Measurements from ENCODE around the gene GAA. TPM values are rescaled to one million over a fixed set of nuclear protein-coding genes. Genes with fewer than 3 reads are reported as not detected.

The GAA gene
- total and polyA plus RNA-seq, 2 of the 4 experiments (the other 2 are of a cell fraction), result 2.2 to 14.8 TPM

DNA sequence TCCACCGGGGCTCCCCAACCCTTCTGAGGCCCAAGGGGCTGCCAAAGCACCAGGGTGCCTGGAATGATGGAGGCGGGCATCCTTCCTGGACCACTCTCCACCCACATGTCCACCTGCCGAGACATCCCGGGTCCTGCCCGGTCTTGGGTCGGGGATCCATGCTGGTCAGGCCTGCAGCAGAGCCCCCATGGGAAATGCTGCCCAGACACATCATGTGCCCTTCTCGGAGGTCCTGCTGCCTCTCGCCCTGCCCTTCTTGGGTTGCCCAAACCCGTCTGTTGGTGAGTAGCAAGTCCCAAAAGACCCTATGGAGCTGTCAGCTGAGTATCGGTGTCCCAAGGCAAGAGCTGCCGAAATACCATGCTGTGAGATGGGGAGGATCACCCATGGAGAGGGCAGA lies 14.8 kb upstream of the GAA start:
- no peak overlapping the region for H3K4ac ChIP-seq (ENCODE audit: low read depth, low read length)
- TF ChIP-seq MXI1 (IDR thresholded peaks at IDR 0.05; ENCODE audit: borderline replicate concordance, low read depth, low read length) (no peak), MAZ (IDR thresholded peaks at IDR 0.05; ENCODE audit: borderline replicate concordance, low read depth, low read length) (no peak), POLR2A (IDR thresholded peaks at IDR 0.05; ENCODE audit: low read depth, low read length) (no peak), NFE2L2 (IDR thresholded peaks at IDR 0.05; ENCODE audit: low read depth, low read length) (no peak), CHD1 (IDR thresholded peaks at IDR 0.05; ENCODE audit: low read depth, low read length) (no peak), FOS (IDR thresholded peaks at IDR 0.05; ENCODE audit: low read depth, low read length) (no peak), CEBPB (IDR thresholded peaks at IDR 0.05; ENCODE audit: low read depth, low read length) (no peak), RCOR1 (IDR thresholded peaks at IDR 0.05; ENCODE audit: insufficient replicate concordance, low read length) (no peak), RFX5 (IDR thresholded peaks at IDR 0.05; ENCODE audit: low read depth, low read length) (no peak), MAFK (IDR thresholded peaks at IDR 0.05; ENCODE audit: low read depth, low read length) (no peak), BHLHE40 (IDR thresholded peaks at IDR 0.05; ENCODE audit: low read depth, low read length) (no peak), SMC3 (IDR thresholded peaks at IDR 0.05; ENCODE audit: low read depth, low read length) (no peak), RAD21 (IDR thresholded peaks at IDR 0.05; ENCODE audit: low read length) (no peak)
- TF ChIP-seq, protein P1, sequence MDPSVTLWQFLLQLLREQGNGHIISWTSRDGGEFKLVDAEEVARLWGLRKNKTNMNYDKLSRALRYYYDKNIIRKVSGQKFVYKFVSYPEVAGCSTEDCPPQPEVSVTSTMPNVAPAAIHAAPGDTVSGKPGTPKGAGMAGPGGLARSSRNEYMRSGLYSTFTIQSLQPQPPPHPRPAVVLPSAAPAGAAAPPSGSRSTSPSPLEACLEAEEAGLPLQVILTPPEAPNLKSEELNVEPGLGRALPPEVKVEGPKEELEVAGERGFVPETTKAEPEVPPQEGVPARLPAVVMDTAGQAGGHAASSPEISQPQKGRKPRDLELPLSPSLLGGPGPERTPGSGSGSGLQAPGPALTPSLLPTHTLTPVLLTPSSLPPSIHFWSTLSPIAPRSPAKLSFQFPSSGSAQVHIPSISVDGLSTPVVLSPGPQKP (IDR thresholded peaks at IDR 0.05; ENCODE audit: borderline replicate concordance, low read depth, low read length), result no peak
- TF ChIP-seq, protein P2, sequence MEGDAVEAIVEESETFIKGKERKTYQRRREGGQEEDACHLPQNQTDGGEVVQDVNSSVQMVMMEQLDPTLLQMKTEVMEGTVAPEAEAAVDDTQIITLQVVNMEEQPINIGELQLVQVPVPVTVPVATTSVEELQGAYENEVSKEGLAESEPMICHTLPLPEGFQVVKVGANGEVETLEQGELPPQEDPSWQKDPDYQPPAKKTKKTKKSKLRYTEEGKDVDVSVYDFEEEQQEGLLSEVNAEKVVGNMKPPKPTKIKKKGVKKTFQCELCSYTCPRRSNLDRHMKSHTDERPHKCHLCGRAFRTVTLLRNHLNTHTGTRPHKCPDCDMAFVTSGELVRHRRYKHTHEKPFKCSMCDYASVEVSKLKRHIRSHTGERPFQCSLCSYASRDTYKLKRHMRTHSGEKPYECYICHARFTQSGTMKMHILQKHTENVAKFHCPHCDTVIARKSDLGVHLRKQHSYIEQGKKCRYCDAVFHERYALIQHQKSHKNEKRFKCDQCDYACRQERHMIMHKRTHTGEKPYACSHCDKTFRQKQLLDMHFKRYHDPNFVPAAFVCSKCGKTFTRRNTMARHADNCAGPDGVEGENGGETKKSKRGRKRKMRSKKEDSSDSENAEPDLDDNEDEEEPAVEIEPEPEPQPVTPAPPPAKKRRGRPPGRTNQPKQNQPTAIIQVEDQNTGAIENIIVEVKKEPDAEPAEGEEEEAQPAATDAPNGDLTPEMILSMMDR (conservative IDR thresholded peaks at IDR 0.05; ENCODE audit: low read depth, low read length), result no peak
- TF ChIP-seq, protein P3, sequence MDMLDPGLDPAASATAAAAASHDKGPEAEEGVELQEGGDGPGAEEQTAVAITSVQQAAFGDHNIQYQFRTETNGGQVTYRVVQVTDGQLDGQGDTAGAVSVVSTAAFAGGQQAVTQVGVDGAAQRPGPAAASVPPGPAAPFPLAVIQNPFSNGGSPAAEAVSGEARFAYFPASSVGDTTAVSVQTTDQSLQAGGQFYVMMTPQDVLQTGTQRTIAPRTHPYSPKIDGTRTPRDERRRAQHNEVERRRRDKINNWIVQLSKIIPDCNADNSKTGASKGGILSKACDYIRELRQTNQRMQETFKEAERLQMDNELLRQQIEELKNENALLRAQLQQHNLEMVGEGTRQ (IDR thresholded peaks at IDR 0.05; ENCODE audit: low read depth, low read length), result no peak
- H2BK20ac ChIP-seq (ENCODE audit: low read depth, low read length), result no peak overlapping the region
- ATAC-seq (ENCODE audit: low read depth) (no peak), DNase-seq (no peak)
- no peak overlapping the region for H2BK15ac ChIP-seq (ENCODE audit: low read depth, low read length)
- CTCF ChIA-PET, result interaction anchor here (1.7 kb wide), 1 partner anchor 15 kb away, joined by 5 read pairs; the partner anchor contains the start of gene GAA
- BruUV-seq (replicated peaks), result no TSS peak
- no peak overlapping the region for H3K23ac ChIP-seq (ENCODE audit: low read depth, low read length)
- peak overlapping the region; percentile 20 for H2AK9ac ChIP-seq (replicated peaks; ENCODE audit: low read depth, low read length, poor library complexity)
- no peak overlapping the region for H2AFZ ChIP-seq (replicated peaks; ENCODE audit: low read length, poor library complexity)
- in situ Hi-C loops (cut with MboI; ENCODE audit: low sequenced_read_pairs) (no loop called here), intact Hi-C loops (cut with micrococcal nuclease) (loop anchor here (10.0 kb wide), 1 partner anchor 168 kb away; no protein-coding TSS in a partner anchor), dilution Hi-C loops (cut with HindIII; ENCODE audit: low sequenced_read_pairs, unreplicated experiment) (no loop called here)
- peaks cover 7% of the 10 kb centered on the region; the same call in 1 of the 2 replicates for H3K27me3 ChIP-seq (ENCODE audit: control insufficient read depth, insufficient read depth, low read length)
- H3K56ac ChIP-seq (ENCODE audit: extremely low read depth, insufficient read depth, low read length), result no peak overlapping the region
- H4K91ac ChIP-seq (ENCODE audit: insufficient read depth, low read depth, low read length), result no peak overlapping the region
- H3K27ac ChIP-seq (ENCODE audit: insufficient read depth, low read length), result no peak overlapping the region
- no peak overlapping the region for H3K18ac ChIP-seq (ENCODE audit: low read depth, low read length)
- H2BK120ac ChIP-seq (ENCODE audit: low read depth, low read length), result no peak overlapping the region
- no peaks in the 10 kb centered on the region for H3K9me1 ChIP-seq (ENCODE audit: insufficient read depth, low read length)
- no peaks in the 10 kb centered on the region for H3K9me3 ChIP-seq (ENCODE audit: control insufficient read depth, insufficient read depth, low read length)
- no peak overlapping the region for H4K8ac ChIP-seq (ENCODE audit: low read depth in 2 of 2, low read length in 2 of 2)
- no peak overlapping the region for H3K14ac ChIP-seq (replicated peaks; ENCODE audit: low read depth, low read length)
- POLR2A ChIA-PET (ENCODE audit: unreplicated experiment), result interaction anchor here (1.0 kb wide), 1 partner anchor 15 kb away, joined by 3 read pairs; the partner anchor contains the start of gene GAA
- H3K4me1 ChIP-seq (ENCODE audit: control insufficient read depth, insufficient read depth, low read length), result no peaks in the 10 kb centered on the region
- H3K36me3 ChIP-seq (ENCODE audit: control insufficient read depth, insufficient read depth, low read length), result no peaks in the 10 kb centered on the region
- no peaks in the 10 kb centered on the region for H3K79me1 ChIP-seq (ENCODE audit: low read depth in 1 of 2, low read length in 2 of 2)
- H2BK5ac ChIP-seq (ENCODE audit: low read depth, low read length, poor library complexity, severe bottlenecking), result no peak overlapping the region
- H3K9ac ChIP-seq (ENCODE audit: low read depth, low read length), result no peak overlapping the region
- no peak overlapping the region for H3K4me3 ChIP-seq (ENCODE audit: insufficient read depth, low read depth, low read length)
- H2AK5ac ChIP-seq (ENCODE audit: low read depth, low read length), result no peak overlapping the region
- H4K5ac ChIP-seq (ENCODE audit: low read depth, low read length), result no peak overlapping the region
- H4K20me1 ChIP-seq (ENCODE audit: insufficient read depth, low read length), result no peaks in the 10 kb centered on the region
- no peak overlapping the region for H3K4me2 ChIP-seq (ENCODE audit: low read depth, low read length)
- WGBS, 2 experiments (ENCODE audit: extremely low coverage in 2 of 2, insufficient read length in 1 of 2), result 50% methylated on average over 5 of the region's 11 CpGs; no CpG with 5 or more reads in 1 of the 2 experiments
